HG03280 (cell line): ENCODE results near the gene DYNC1I1.

Source experiments
- ATAC-seq: cut with Tn5 transposase; IDR thresholded peaks from one replicate; pipeline ENCODE4 v1.9.1; 2021; ENCODE audit warnings: mild to moderate bottlenecking, moderate library complexity; ENCODE audit not compliant: unreplicated experiment

The DYNC1I1 gene

GRCh38 chr7:96074871-96075270 is 302.5 kb downstream of the DYNC1I1 start:
- no peak for ATAC-seq

- ATAC-seq, result peak; percentile 88
These were observed 303.4 kb downstream of the DYNC1I1 start for GRCh38 chr7:96075510-96076349.

GRCh38 chr7:96076350-96076707 is 304.0 kb downstream of the DYNC1I1 start:
- ATAC-seq, result no peak

- no peak for ATAC-seq
These were observed 307.7 kb downstream of the DYNC1I1 start for GRCh38 chr7:96080027-96080426.

GRCh38 chr7:96084881-96085553 is 312.7 kb downstream of the DYNC1I1 start:
- no peak for ATAC-seq

GRCh38 chr7:96085953-96086352 is 313.6 kb downstream of the DYNC1I1 start:
- no peak for ATAC-seq

GRCh38 chr7:96088579-96088978 is 316.2 kb downstream of the DYNC1I1 start:
- no peak for ATAC-seq

- no peak for ATAC-seq
These were observed 317.2 kb downstream of the DYNC1I1 start for GRCh38 chr7:96089511-96089910.

GRCh38 chr7:96090756-96091155 is 318.4 kb downstream of the DYNC1I1 start:
- ATAC-seq, result no peak

- no peak for ATAC-seq
These were observed 321.1 kb downstream of the DYNC1I1 start for GRCh38 chr7:96093435-96093834.

- ATAC-seq, result no peak
These were observed 325.5 kb downstream of the DYNC1I1 start for GRCh38 chr7:96097835-96098234.

GRCh38 chr7:96100737-96101136 is 328.4 kb downstream of the DYNC1I1 start:
- ATAC-seq, result no peak

GRCh38 chr7:96102096-96102811 is 329.9 kb downstream of the DYNC1I1 start:
- no peak for ATAC-seq

- no peak for ATAC-seq
These were observed 332.6 kb downstream of the DYNC1I1 start for GRCh38 chr7:96104984-96105383.

- ATAC-seq, result no peak
These were observed 339.1 kb downstream of the DYNC1I1 start for GRCh38 chr7:96111405-96111804.

- no peak for ATAC-seq
These were observed 341.8 kb downstream of the DYNC1I1 start for GRCh38 chr7:96114190-96114589.

- no peak for ATAC-seq
These were observed 343.8 kb downstream of the DYNC1I1 start for GRCh38 chr7:96116173-96116572.

- ATAC-seq, result no peak
These were observed 346.2 kb downstream of the DYNC1I1 start for GRCh38 chr7:96118449-96119001.

- ATAC-seq, result no peak
These were observed 348.3 kb downstream of the DYNC1I1 start for GRCh38 chr7:96120445-96121225.

- ATAC-seq, result no peak
These were observed 349.4 kb downstream of the DYNC1I1 start for GRCh38 chr7:96121752-96122151.

GRCh38 chr7:96122746-96123145 is 350.4 kb downstream of the DYNC1I1 start:
- no peak for ATAC-seq
